Smooth muscle cell of bladder (primary cell): ENCODE results near the gene PTPN21. TPM values are rescaled to one million over a fixed set of nuclear protein-coding genes. Genes with fewer than 3 reads are reported as not detected.

Experiments
- total RNA-seq: library from RNA; depleted of rRNA; stranded (reverse); fragments of >200 nt; gene quantifications from 2 replicates; pipeline ENCODE4 v1.2.3, GENCODE V29; 2014

Gene PTPN21
- total RNA-seq = 5.1 and 7.2 TPM in 2 replicates

DNA sequence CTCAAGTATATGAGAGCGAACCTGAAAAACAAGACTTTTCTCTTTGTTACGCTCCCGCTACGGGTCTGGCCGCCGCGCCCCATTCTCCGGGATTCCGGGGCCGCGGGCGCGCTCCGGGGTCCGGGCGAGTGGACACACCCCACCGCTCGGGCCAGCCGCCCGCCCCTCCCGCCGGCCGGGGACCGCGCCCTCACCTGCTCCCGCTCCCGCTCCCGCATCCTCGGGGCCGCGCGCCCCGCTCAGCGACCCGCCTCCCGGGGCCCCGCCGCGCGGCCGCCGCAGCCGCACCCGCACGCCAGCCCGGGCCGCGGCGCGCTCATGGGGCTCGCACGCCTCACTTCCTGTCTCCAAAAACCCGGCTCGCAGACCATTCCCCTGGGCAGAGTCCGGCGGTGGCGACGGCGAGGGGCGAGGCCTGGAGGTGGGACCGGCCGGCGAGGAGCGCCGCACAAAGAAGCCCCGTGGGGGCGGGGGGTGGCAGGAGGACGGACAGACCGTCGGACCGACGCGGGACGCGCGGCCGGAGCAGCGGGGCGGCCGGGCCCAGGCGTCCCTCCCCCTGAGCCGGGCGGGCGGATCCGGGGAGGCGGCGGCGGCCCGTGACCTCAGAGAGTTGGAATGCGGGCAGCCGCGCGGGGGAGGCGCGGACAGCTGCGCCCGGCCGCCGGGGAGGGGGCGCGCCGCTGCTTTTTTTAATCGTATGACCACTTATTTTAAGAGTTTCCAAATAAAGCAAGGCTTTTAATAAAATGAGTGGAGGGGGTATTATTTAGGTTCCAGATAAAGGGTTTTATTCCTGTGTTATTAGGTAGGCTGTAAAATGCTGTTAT lies at the start of gene PTPN21:
PTPN21 (minus strand) TSS at position 551 of the 830 bp plus-strand sequence. CDS start 4,590 bp downstream, outside the sequence.

DNA sequence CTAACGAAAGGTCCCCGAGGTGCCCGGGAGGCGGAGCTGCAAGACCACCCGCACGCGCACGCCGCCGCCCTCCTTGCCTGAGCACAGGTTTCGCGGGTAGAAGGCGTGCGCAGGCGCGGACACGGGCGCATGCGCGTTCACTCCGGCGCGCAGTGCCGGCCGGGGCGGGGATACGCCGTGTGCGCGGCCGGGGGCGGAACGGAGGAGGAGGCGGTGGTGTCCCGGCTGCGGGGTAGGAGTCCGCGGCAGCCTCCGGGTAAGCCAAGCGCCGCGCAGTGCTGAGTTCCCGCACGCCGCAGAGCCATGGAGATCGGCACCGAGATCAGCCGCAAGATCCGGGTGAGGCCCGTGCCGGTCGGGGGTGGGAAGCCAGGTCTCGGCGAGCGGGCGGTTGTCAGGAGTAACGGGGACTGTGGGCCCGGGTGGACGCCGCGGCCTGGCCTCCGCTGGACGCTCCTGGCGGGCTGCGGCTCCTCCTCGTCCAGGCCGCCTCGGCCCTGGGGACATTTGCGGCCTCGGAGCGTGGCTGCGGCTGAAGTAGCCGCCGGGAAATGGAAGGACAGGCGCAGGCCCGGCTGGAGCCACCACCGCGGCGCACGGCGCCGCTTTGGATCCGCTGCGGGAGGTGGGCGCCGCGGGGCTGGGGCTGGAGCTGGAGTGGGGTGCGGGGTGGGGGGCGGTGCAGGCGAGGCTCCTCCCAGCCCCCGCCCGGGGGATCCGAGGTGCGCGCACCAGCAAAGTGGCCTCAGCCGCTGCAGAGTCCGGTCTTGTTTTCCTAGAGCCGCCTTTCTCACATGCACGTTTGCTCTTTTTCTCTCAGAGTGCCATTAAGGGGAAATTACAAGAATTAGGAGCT lies 8.3 kb upstream of the PTPN21 start, which contains the start of gene ZC3H14:
ZC3H14 (plus strand) TSS at position 207 of the 856 bp plus-strand sequence; CDS start at position 304, 97 bp downstream.

Other genes with a start within 250 kb of the PTPN21 start
- gene KCNK10, start 231.7 kb downstream of the PTPN21 start, total RNA-seq = not detected in 2 replicates
- gene SPATA7, start 169.3 kb downstream of the PTPN21 start, total RNA-seq = 13.9 and 15.9 TPM in 2 replicates
- gene ZC3H14, start 8.0 kb upstream of the PTPN21 start, total RNA-seq = 46.5 and 49.4 TPM in 2 replicates
- under 0.01 TPM in 2 replicates for gene EML5, start 237.9 kb upstream of the PTPN21 start, total RNA-seq